Ectodermal cell (in vitro differentiated cells): ENCODE measurements around the gene ENAH.
"Not testable (repeated sequence)": the region's sequence is repeated elsewhere in the genome, so short reads cannot be mapped to it uniquely, and the experiment has no call there.

ENCODE experiments used
- H3K27ac ChIP-seq: 2 replicates; pipeline ENCODE4 v1.7.0; 2013; ENCODE audit warnings: mild to moderate bottlenecking, low read depth, low read length; ENCODE audit not compliant: insufficient read depth, poor library complexity, severe bottlenecking
- H3K27me3 ChIP-seq: 2 replicates; pipeline ENCODE4 v1.7.0; 2013; ENCODE audit warnings: mild to moderate bottlenecking, low read length; ENCODE audit not compliant: insufficient read depth, control insufficient read depth, poor library complexity, severe bottlenecking
- H3K36me3 ChIP-seq: one replicate; pipeline ENCODE4 v1.7.0; 2013; ENCODE audit warnings: low read length; ENCODE audit not compliant: control insufficient read depth, insufficient read depth
- H3K4me1 ChIP-seq: one replicate; pipeline ENCODE4 v1.7.0; 2013; ENCODE audit warnings: low read length; ENCODE audit not compliant: control insufficient read depth, insufficient read depth
- H3K4me3 ChIP-seq: 2 replicates; pipeline ENCODE4 v1.7.0; 2013; ENCODE audit warnings: low read depth, low read length, control low read depth; ENCODE audit not compliant: insufficient read depth
- H3K9me3 ChIP-seq: 2 replicates; pipeline ENCODE4 v1.7.0; 2013; ENCODE audit warnings: mild to moderate bottlenecking, low read length, moderate library complexity; ENCODE audit not compliant: control insufficient read depth
- WGBS, 2 experiments: methylation state at CpG; one replicate each; pipeline ENCODE4 v1.1.7; 2013; ENCODE audit warnings: missing lambda C conversion rate in 2 of 2; 5-methylcytosine and 5-hydroxymethylcytosine counted together

Gene ENAH

DNA sequence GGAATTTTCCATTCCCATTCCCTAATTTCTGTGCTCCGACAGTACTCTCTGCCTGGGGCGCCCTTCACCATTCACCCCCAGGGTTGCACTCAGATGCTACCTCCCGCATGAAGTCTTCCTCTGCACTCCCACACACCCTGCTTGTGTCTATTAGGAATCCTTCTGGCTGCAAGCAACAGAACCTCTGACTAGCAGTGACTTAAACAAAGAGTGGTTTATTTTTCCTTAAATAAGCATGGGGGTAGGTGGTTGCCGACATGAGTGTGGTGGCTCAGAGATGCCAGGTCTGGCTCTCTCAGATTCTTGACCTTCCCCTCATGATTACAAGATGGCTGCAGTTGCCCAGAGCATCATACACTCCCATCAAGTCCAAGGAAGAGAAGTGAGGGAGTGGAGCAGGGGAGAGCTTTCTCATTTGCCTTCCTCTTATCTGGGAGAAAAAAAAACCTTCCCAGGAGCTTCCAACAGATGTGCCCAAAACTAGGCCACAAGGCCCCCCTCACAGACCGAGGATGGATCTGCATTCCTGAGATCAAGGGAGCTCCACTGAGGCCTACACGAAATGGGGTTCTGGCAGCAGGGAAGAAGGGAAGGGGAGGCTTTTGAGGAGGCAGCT is 175.5 kb downstream of the ENAH start:
- WGBS, 2 experiments, result 87 to 89% methylated on average over 6 of the region's 6 CpGs
- H3K36me3 ChIP-seq, result no peaks in the 10 kb centered on the region
- H3K4me1 ChIP-seq, result no peaks in the 10 kb centered on the region
- no peak overlapping the region for H3K4me3 ChIP-seq
- no peaks in the 10 kb centered on the region for H3K9me3 ChIP-seq
- no peaks in the 10 kb centered on the region for H3K27me3 ChIP-seq
- H3K27ac ChIP-seq, result no peak overlapping the region

DNA sequence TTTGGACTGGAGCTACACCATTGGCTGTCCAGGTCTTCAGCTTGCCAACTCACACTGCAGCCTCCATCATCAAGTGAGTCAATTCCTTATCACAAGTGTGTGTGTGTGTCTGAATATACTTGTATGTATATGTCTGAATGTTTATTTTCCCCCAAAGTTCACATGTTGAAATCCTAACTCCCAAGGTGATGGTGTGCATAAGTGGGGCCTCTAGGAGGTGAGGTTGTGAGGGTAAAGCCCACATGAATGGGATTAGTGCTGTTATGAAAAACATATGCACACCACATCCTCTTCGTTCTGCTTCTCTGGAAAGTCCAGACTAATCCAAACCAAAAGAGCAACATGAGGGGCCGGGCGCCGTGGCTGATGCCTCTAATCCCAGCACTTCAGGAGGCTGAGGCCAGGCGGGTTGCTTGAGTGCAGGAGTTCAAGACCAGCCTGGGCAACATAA is 176.4 kb downstream of the ENAH start:
- H3K27me3 ChIP-seq, result no peaks in the 10 kb centered on the region
- no peaks in the 10 kb centered on the region for H3K9me3 ChIP-seq
- H3K4me1 ChIP-seq, result no peaks in the 10 kb centered on the region
- 74 to 78% methylated on average over 5 of the region's 5 CpGs for WGBS, 2 experiments
- H3K27ac ChIP-seq, result no peak overlapping the region
- no peaks in the 10 kb centered on the region for H3K36me3 ChIP-seq
- no peak overlapping the region for H3K4me3 ChIP-seq

DNA sequence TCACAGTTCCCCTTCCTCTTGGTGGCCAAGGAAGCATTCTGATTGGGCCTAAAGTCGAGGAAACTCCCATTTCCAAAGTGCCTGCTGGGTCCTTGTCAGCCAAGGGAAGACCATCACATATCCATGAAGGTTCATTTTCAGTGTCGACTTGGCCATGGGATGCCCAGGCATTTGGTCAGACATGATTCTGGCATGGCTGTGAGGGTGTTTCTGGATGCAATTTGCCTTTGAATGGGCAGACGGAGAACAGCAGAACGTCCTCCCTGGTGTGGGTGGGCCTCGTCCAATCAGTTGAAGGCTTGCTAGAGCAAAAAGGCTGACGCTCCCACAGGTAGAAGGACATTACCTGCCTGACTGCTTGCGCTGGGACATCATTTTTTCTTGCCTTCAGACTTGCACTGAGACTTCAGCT is 176.8 kb downstream of the ENAH start:
- Histone ChIP-seq H3K36me3 (no peaks in the 10 kb centered on the region), H3K4me3 (no peak overlapping the region), H3K9me3 (no peaks in the 10 kb centered on the region), H3K27ac (no peak overlapping the region), H3K27me3 (no peaks in the 10 kb centered on the region), H3K4me1 (no peaks in the 10 kb centered on the region)
- WGBS, 2 experiments, result 93 to 96% methylated on average over 7 of the region's 7 CpGs

DNA sequence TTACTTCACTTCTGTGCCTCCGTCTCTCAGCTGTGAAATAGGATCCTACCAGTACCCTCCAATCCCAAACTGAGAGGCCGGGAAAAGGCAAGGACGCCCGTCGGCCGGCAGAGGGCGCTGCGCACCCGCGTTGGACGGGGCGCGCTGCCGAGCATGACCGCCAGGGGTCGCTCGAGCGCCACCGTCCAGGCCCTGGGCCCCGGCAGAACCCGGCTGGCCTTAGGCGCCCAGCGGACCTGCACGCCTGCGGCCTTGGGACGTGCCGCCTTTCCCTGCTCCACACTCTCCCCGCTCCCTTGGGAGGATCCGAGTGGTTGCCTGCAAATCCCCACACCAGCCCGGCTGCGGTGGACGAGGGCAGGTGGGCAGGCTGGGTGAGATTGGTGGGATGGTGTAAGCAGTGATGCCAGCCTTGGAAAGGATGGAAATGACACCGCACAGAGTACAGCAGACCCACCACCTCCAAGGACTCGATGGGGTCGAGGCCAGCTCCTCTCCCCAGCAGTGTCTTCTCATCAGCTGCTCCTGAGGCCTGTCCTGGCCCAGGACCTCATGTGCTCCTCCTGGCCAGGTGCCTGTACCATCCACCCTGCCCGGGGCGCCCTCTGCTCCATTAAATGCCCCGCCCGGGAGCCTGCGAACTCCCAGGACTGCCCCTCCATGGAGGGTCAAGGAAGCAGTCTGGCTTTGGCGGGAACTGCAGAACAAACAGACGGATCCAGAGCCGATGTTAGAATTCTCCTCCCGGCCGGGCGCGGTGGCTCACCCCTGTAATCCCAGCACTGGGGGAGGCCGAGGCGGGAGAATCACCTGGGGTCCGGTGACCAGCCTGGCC is 177.7 kb downstream of the ENAH start:
- H3K27ac ChIP-seq, result no peak overlapping the region
- H3K4me1 ChIP-seq, result no peaks in the 10 kb centered on the region
- WGBS, 2 experiments, result 31 to 34% methylated on average over 50 of the region's 50 CpGs
- no peaks in the 10 kb centered on the region for H3K36me3 ChIP-seq
- H3K9me3 ChIP-seq, result no peaks in the 10 kb centered on the region
- H3K4me3 ChIP-seq, result no peak overlapping the region
- H3K27me3 ChIP-seq, result no peaks in the 10 kb centered on the region

DNA sequence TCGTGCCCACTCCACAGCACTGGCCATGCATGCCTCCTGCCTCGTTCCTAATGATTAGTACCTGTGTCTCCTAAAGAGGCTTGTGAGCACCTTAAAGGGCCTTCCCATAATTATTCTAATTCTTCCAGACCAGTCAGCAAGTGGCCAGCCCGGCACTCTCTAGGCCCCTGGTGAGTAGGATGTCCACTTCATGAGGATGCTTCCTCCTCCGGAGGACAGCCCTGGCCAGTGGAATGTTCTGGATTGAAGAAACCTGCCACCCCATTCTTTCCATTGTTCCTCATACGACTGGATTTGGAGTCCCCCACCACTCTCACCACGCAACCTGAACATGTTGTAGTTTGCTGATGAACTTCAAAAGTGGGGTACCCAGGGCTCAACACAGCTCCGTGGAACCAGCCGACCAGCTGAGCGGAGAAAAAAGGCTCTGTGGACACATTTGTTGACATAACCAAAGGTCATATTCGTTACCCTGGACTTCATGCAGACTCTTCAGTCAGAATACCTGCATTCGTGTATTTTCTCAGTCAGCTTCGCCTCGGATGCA is 178.4 kb downstream of the ENAH start:
- Histone ChIP-seq H3K4me1 (no peaks in the 10 kb centered on the region), H3K27me3 (no peaks in the 10 kb centered on the region), H3K9me3 (no peaks in the 10 kb centered on the region), H3K36me3 (no peaks in the 10 kb centered on the region), H3K4me3 (no peak overlapping the region), H3K27ac (no peak overlapping the region)
- 54 to 56% methylated on average over 13 of the region's 13 CpGs for WGBS, 2 experiments

DNA sequence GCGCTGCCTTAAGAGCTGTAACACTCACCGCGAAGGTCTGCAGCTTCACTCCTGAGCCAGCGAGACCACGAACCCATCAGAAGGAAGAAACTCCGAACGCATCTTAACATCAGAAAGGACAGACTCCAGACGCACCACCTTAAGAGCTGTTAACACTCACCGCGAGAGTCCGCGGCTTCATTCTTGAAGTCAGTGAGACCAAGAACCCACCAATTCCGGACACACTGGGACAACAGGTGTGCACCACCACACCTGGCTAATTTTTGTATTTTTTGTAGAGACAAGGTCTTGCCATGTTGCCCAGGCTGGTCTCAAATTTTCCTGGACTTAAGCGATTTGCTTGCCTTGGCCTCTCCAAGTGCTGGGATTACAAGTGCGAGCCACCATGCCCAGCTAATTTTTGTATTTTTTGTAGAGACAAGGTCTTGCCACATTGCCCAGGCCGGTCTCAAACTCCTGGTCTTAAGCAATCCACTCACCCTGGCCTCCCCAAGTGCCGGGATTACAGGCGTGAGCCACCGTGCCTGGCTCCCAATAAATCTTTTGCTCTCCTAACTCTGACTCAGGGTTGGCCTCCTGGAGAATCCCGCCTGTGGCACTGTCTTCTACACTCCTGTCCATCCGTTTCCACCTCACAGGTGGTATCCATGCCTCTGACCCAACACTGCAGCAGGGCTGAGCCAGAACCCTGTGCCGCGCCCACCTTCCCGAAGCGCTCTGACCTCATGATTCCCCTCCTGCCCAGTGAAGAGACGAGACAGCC is 179.1 kb downstream of the ENAH start:
- H3K9me3 ChIP-seq, H3K27me3 ChIP-seq, H3K4me3 ChIP-seq, H3K36me3 ChIP-seq, H3K4me1 ChIP-seq, H3K27ac ChIP-seq: not testable (repeated sequence)
- WGBS, 2 experiments, result 94 to 95% methylated on average over 26 of the region's 26 CpGs

DNA sequence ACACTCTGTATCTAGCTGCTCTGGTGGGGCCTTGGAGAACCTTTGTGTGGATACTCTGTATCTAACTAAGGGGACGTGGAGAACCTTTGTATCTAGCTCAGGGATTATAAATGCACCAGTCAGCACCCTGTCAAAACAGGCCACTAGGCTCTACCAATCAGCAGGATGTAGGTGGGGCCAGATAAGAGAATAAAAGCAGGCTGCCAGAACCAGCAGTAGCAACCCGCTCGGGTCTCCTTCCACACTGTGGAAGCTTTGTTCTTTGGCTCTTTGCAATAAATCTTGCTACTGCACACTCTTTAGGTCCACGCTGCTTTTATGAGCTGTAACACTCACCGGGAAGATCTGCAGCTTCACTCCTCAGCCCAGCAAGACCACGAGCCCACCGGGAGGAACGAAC is 179.7 kb downstream of the ENAH start:
- H3K4me3 ChIP-seq, H3K4me1 ChIP-seq, H3K9me3 ChIP-seq, H3K27ac ChIP-seq, H3K36me3 ChIP-seq, H3K27me3 ChIP-seq: not testable (repeated sequence)
- 86 to 87% methylated on average over 8 of the region's 8 CpGs for WGBS, 2 experiments

DNA sequence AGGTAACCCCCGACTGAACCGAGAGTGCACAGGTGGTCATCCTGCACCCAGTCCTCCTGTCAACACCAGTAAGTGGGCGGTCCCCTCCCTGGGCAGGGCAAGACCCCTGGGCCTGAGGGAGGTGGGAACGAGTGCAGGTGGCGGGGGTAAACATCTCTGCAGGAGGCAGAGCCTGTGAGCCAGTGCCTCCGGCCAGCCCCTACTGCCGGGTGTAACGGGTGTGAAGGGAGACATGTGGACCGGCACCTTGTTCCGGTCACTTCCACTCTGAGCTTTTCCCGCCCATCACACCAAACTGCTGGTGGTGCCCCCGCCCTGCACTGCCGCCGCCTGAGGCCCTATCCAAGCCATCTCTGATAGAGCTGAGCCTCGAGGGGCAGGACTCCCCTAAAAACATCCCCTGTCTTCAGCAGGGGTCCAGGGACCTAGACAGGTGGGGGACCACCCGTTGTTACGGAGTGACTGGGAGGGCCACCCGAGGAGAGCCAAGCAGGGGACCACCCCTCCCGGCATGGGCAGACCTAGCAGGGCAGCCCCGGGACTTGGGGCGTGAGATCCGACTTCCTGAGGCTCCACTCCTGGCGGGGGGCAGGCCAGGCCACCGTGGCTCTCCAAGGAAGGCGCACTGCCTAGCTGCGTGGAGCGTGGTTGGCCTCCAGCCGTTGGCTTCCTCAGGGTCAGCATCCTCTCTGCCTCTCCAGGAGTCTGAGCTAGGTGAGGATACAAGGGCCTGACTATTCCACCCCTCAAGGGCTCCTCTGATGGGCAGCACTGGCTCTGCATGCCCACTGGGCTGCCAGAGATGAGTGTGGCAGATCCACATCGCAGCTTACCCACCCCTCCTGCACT is 181.2 kb downstream of the ENAH start:
- H3K4me1 ChIP-seq, result no peaks in the 10 kb centered on the region
- H3K9me3 ChIP-seq, result no peaks in the 10 kb centered on the region
- no peaks in the 10 kb centered on the region for H3K27me3 ChIP-seq
- no peaks in the 10 kb centered on the region for H3K36me3 ChIP-seq
- 84% methylated on average over 29 of the region's 29 CpGs for WGBS, 2 experiments
- no peak overlapping the region for H3K27ac ChIP-seq
- H3K4me3 ChIP-seq, result no peak overlapping the region

DNA sequence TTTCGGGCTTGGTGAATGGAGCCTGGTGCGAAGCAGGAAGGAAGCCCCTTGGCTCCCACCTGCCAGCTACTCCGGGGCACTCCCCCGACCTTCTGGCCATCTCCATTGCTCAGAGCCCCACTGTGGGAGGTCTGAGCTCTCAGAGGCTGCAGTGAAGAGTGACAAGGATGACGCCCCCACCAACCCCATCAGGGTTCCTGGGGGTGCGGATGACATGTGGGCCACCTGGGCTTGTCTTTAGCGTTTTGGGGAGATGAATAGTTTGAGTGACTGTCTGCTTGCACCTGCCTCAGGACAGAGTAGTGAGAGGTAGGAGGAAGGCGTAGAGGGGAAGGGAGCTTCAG is 181.8 kb downstream of the ENAH start:
- 75 to 77% methylated on average over 8 of the region's 8 CpGs for WGBS, 2 experiments
- Histone ChIP-seq H3K9me3 (no peaks in the 10 kb centered on the region), H3K4me1 (no peaks in the 10 kb centered on the region)

More for the DNA sequence above, 181.8 kb downstream of the ENAH start:
- H3K27ac ChIP-seq, result no peak overlapping the region
- H3K4me3 ChIP-seq, result no peak overlapping the region
- no peaks in the 10 kb centered on the region for H3K27me3 ChIP-seq
- H3K36me3 ChIP-seq, result no peaks in the 10 kb centered on the region
